Trophoblast cell (in vitro differentiated cells and primary cell): ENCODE measurements around the gene ZMYND8.
"Not testable (repeated sequence)": the region's sequence is repeated elsewhere in the genome, so short reads cannot be mapped to it uniquely, and the experiment has no call there.

Experiments used
- DNase-seq, 2 donors: peaks; one replicate each; pipeline ENCODE4 v3.0.0-alpha.2; 2016
- H2AFZ ChIP-seq: 2 replicates; pipeline ENCODE4 v1.6.1; 2013; ENCODE audit warnings: low read length, moderate library complexity, mild to moderate bottlenecking; ENCODE audit not compliant: insufficient read depth, poor library complexity
- H2AK5ac ChIP-seq: 2 replicates; pipeline ENCODE4 v1.6.1; 2013; ENCODE audit warnings: mild to moderate bottlenecking, low read length
- H2BK120ac ChIP-seq: 2 replicates; pipeline ENCODE4 v1.6.1; 2013; ENCODE audit warnings: low read length, mild to moderate bottlenecking, moderate library complexity; ENCODE audit not compliant: insufficient read depth, poor library complexity
- H2BK12ac ChIP-seq: 2 replicates; pipeline ENCODE4 v1.6.1; 2013; ENCODE audit warnings: mild to moderate bottlenecking, low read length, moderate library complexity
- H2BK5ac ChIP-seq: 2 replicates; pipeline ENCODE4 v1.6.1; 2013; ENCODE audit warnings: low read length, low read depth, moderate library complexity, mild to moderate bottlenecking; ENCODE audit not compliant: poor library complexity
- H3K14ac ChIP-seq: 2 replicates; pipeline ENCODE4 v1.6.1; 2013; ENCODE audit warnings: mild to moderate bottlenecking, low read length
- H3K18ac ChIP-seq: 2 replicates; pipeline ENCODE4 v1.6.1; 2013; ENCODE audit warnings: mild to moderate bottlenecking, low read length
- H3K23ac ChIP-seq: 2 replicates; pipeline ENCODE4 v1.6.1; 2013; ENCODE audit warnings: low read length
- H3K27ac ChIP-seq: 2 replicates; pipeline ENCODE4 v1.5.1; 2013; ENCODE audit warnings: low read depth, mild to moderate bottlenecking, inconsistent platforms, low read length, moderate library complexity
- H3K27me3 ChIP-seq: 2 replicates; pipeline ENCODE4 v1.6.1; 2013; ENCODE audit warnings: inconsistent platforms, mild to moderate bottlenecking, low read length, moderate library complexity; ENCODE audit not compliant: insufficient read depth
- H3K36me3 ChIP-seq, 2 experiments: 1 replicate in 1 of 2; 2 replicates in 1 of 2; pipeline ENCODE4 v1.6.1; 2013; ENCODE audit warnings: low read length in 2 of 2, mild to moderate bottlenecking in 2 of 2, moderate library complexity in 1 of 2; ENCODE audit not compliant: insufficient read depth in 2 of 2, control insufficient read depth in 1 of 2
- H3K4ac ChIP-seq: 2 replicates; pipeline ENCODE4 v1.6.1; 2013; ENCODE audit warnings: low read depth, mild to moderate bottlenecking, low read length, moderate library complexity
- H3K4me1 ChIP-seq, 2 experiments: 1 replicate in 1 of 2; 2 replicates in 1 of 2; pipeline ENCODE4 v1.6.1; 2013; ENCODE audit warnings: low read length in 2 of 2, mild to moderate bottlenecking in 2 of 2, moderate library complexity in 1 of 2; ENCODE audit not compliant: insufficient read depth in 2 of 2, control insufficient read depth in 1 of 2
- H3K4me2 ChIP-seq: 2 replicates; pipeline ENCODE4 v1.6.1; 2013; ENCODE audit warnings: inconsistent platforms, mild to moderate bottlenecking, low read length, moderate library complexity
- H3K4me3 ChIP-seq: 2 replicates; pipeline ENCODE4 v1.5.1; 2013; ENCODE audit warnings: mild to moderate bottlenecking, low read depth, low read length, inconsistent platforms
- H3K79me1 ChIP-seq: one replicate; pipeline ENCODE4 v1.6.1; 2013; ENCODE audit warnings: low read length
- H3K79me2 ChIP-seq: 2 replicates; pipeline ENCODE4 v1.6.1; 2013; ENCODE audit warnings: low read length, mild to moderate bottlenecking; ENCODE audit not compliant: control insufficient read depth, insufficient read depth, poor library complexity
- H3K9ac ChIP-seq: 2 replicates; pipeline ENCODE4 v1.6.1; 2013; ENCODE audit warnings: mild to moderate bottlenecking, low read length
- H3K9me3 ChIP-seq: 2 replicates; pipeline ENCODE4 v1.6.1; 2013; ENCODE audit warnings: low read depth, mild to moderate bottlenecking, control low read depth, inconsistent platforms, low read length; ENCODE audit not compliant: insufficient read depth
- H4K12ac ChIP-seq: 2 replicates; pipeline ENCODE4 v1.6.1; 2013; ENCODE audit warnings: low read depth, mild to moderate bottlenecking, low read length, moderate library complexity
- H4K8ac ChIP-seq: 2 replicates; pipeline ENCODE4 v1.6.1; 2013; ENCODE audit warnings: low read depth, mild to moderate bottlenecking, low read length, moderate library complexity
- H4K91ac ChIP-seq: one replicate; pipeline ENCODE4 v1.6.1; 2013; ENCODE audit warnings: low read depth, mild to moderate bottlenecking, low read length, moderate library complexity
- WGBS: extraction: QIAGEN DNeasy Blood & Tissue Kit; methylation state at CpG from one replicate; pipeline ENCODE4 v1.1.7; 2013; ENCODE audit warnings: missing lambda C conversion rate; ENCODE audit not compliant: insufficient read length, insufficient coverage; ENCODE audit errors: extremely low coverage; 5-methylcytosine and 5-hydroxymethylcytosine counted together

The ZMYND8 gene

GRCh38 chr20:47396762-47397476 is 40.4 kb upstream of the ZMYND8 start:
- Histone ChIP-seq H3K4me2 (no peak overlapping the region), H3K79me1 (peaks cover 2% of the 10 kb centered on the region), H3K4ac (no peak overlapping the region), H2AK5ac (no peak overlapping the region), H3K23ac (no peak overlapping the region), H4K12ac (no peak overlapping the region), H2BK120ac (no peak overlapping the region), H3K4me3 (no peak overlapping the region), H2BK5ac (no peak overlapping the region), H2AFZ (peak overlapping the region; percentile 21), H3K9me3 (no peaks in the 10 kb centered on the region), H3K36me3 (no peaks in the 10 kb centered on the region), H3K9ac (no peak overlapping the region), H3K18ac (no peak overlapping the region), H3K79me2 (no peaks in the 10 kb centered on the region), H3K14ac (no peak overlapping the region), H3K27me3 (no peaks in the 10 kb centered on the region), H2BK12ac (no peak overlapping the region), H3K4me1 (peaks cover 0 to 1% of the 10 kb centered on the region in 2 experiments), H4K91ac (no peak overlapping the region), H4K8ac (peak overlapping the region; percentile 4), H3K27ac (no peak overlapping the region)
- WGBS, result no CpG with 5 or more reads among the region's 5 CpGs
- no peak for DNase-seq

- H3K36me3 ChIP-seq, H2BK12ac ChIP-seq, H3K9ac ChIP-seq, H3K4me1 ChIP-seq, H3K9me3 ChIP-seq, H2AK5ac ChIP-seq, H3K14ac ChIP-seq, H3K4ac ChIP-seq, H3K27ac ChIP-seq, H3K18ac ChIP-seq, H3K27me3 ChIP-seq, H3K79me2 ChIP-seq, DNase-seq, H3K23ac ChIP-seq, H2AFZ ChIP-seq, H3K4me2 ChIP-seq, H2BK5ac ChIP-seq, H3K4me3 ChIP-seq, H4K12ac ChIP-seq, H2BK120ac ChIP-seq, H4K8ac ChIP-seq, H3K79me1 ChIP-seq, H4K91ac ChIP-seq: not testable (repeated sequence)
- no CpG with 5 or more reads among the region's 11 CpGs for WGBS
Observed at GRCh38 chr20:47393796-47394514, 37.5 kb upstream of the ZMYND8 start.

- peak; percentile 14 to 56 for DNase-seq
- WGBS, result no CpG with 5 or more reads among the region's 2 CpGs
- H3K4me1 ChIP-seq, result peaks cover 5% of the 10 kb centered on the region in 2 experiments
- H2AK5ac ChIP-seq, result no peak overlapping the region
- H2BK5ac ChIP-seq, result no peak overlapping the region
- peak overlapping the region; percentile 34 for H4K91ac ChIP-seq
- no peak overlapping the region for H3K4ac ChIP-seq
- H3K79me2 ChIP-seq, result no peaks in the 10 kb centered on the region
- no peak overlapping the region for H3K4me2 ChIP-seq
- H3K27ac ChIP-seq, result no peak overlapping the region
- H3K14ac ChIP-seq, result no peak overlapping the region
- no peak overlapping the region for H2BK12ac ChIP-seq
- H3K18ac ChIP-seq, result no peak overlapping the region
- H3K9ac ChIP-seq, result no peak overlapping the region
- H3K23ac ChIP-seq, result no peak overlapping the region
- H4K8ac ChIP-seq, result no peak overlapping the region
- no peak overlapping the region for H2AFZ ChIP-seq
- H3K79me1 ChIP-seq, result peaks cover 12% of the 10 kb centered on the region
- no peak overlapping the region for H4K12ac ChIP-seq
- H3K27me3 ChIP-seq, result no peaks in the 10 kb centered on the region
- H2BK120ac ChIP-seq, result no peak overlapping the region
- H3K9me3 ChIP-seq, result no peaks in the 10 kb centered on the region
- H3K4me3 ChIP-seq, result no peak overlapping the region
- H3K36me3 ChIP-seq, result no peaks in the 10 kb centered on the region
Observed at GRCh38 chr20:47392721-47393073, 36.2 kb upstream of the ZMYND8 start.

- peak overlapping the region; percentile 64 for H2BK120ac ChIP-seq
- peak overlapping the region; percentile 16 for H3K14ac ChIP-seq
- H2BK5ac ChIP-seq, result peak overlapping the region; percentile 8
- no peaks in the 10 kb centered on the region for H3K27me3 ChIP-seq
- H3K36me3 ChIP-seq, result no peaks in the 10 kb centered on the region
- peaks cover 5% of the 10 kb centered on the region in 2 experiments for H3K4me1 ChIP-seq
- H4K12ac ChIP-seq, result no peak overlapping the region
- WGBS, result no CpG with 5 or more reads among the region's 7 CpGs
- peak; percentile 91 to 97 for DNase-seq
- H2AK5ac ChIP-seq, result no peak overlapping the region
- H3K9ac ChIP-seq, result no peak overlapping the region
- no peaks in the 10 kb centered on the region for H3K9me3 ChIP-seq
- no peak overlapping the region for H2AFZ ChIP-seq
- peaks cover 12% of the 10 kb centered on the region for H3K79me1 ChIP-seq
- peak overlapping the region; percentile 25 for H3K18ac ChIP-seq
- H3K79me2 ChIP-seq, result no peaks in the 10 kb centered on the region
- no peak overlapping the region for H3K4ac ChIP-seq
- H3K23ac ChIP-seq, result no peak overlapping the region
- H2BK12ac ChIP-seq, result peak overlapping the region; percentile 25
- no peak overlapping the region for H3K4me2 ChIP-seq
- H4K8ac ChIP-seq, result peak overlapping the region; percentile 64
- peak overlapping the region; percentile 36 for H3K27ac ChIP-seq
- H4K91ac ChIP-seq, result peak overlapping the region; percentile 45
- H3K4me3 ChIP-seq, result no peak overlapping the region
Observed at GRCh38 chr20:47392015-47392720, 35.7 kb upstream of the ZMYND8 start.
